Thoracic aorta (tissue), 2 donors: Measurements from ENCODE around the gene CYP19A1. TPM values are rescaled to one million over a fixed set of nuclear protein-coding genes. Genes with fewer than 3 reads are reported as not detected.
A peak's percentile ranks its signal among the peaks of the same experiment; 100 is the strongest.
"Not testable (repeated sequence)": the region's sequence is repeated elsewhere in the genome, so short reads cannot be mapped to it uniquely, and the experiment has no call there.

ENCODE experiments used
- ATAC-seq: fragments of 150-250 bp; one replicate; pipeline ENCODE4 v1.8.0; 2017; ENCODE audit warnings: low read depth; ENCODE audit not compliant: insufficient number of reproducible peaks, low FRiP score
- DNase-seq: peaks from one replicate; pipeline ENCODE4 v3.0.0-alpha.2; 2020; ENCODE audit warnings: low spot score
- H3K27ac ChIP-seq, 2 donors: fragments of 200-600 bp; sonication (generic); 1 replicate in 1 of 2; 2 replicates in 1 of 2; pipeline ENCODE4 v1.5.1; 2016; ENCODE audit warnings: mild to moderate bottlenecking in 2 of 2, moderate library complexity in 2 of 2
- H3K27me3 ChIP-seq: fragments of 200-600 bp; sonication (generic); replicated peaks from 2 replicates; pipeline ENCODE4 v1.6.0; 2016; ENCODE audit warnings: mild to moderate bottlenecking; ENCODE audit not compliant: insufficient read depth
- H3K36me3 ChIP-seq: fragments of 200-600 bp; sonication (generic); one replicate; pipeline ENCODE4 v1.5.1; 2016
- H3K4me1 ChIP-seq, 2 donors: fragments of 200-600 bp; sonication (generic); 1 replicate in 1 of 2; 2 replicates in 1 of 2; pipeline versions ENCODE4 v1.5.1 to v1.6.0; 2016; ENCODE audit warnings: low read depth in 2 of 2, mild to moderate bottlenecking in 1 of 2; ENCODE audit not compliant: control insufficient read depth in 1 of 2
- H3K4me3 ChIP-seq: fragments of 200-600 bp; sonication (generic); 2 replicates; pipeline ENCODE4 v1.5.1; 2016; ENCODE audit warnings: mild to moderate bottlenecking
- H3K9me3 ChIP-seq: fragments of 200-600 bp; sonication (generic); 2 replicates; pipeline ENCODE4 v1.5.1; 2016
- CTCF ChIP-seq: fragments of 200-600 bp; sonication (generic); IDR thresholded peaks from one replicate; pipeline ENCODE4 v1.5.1; 2019; ENCODE audit warnings: antibody characterized with exemption
- total RNA-seq, 2 donors: library from RNA; depleted of rRNA; stranded (reverse); fragments of >200 nt; gene quantifications; one replicate each; pipeline versions ENCODE4 v1.1.0 to v1.2.3, GENCODE V29; 2016

Gene CYP19A1
- total RNA-seq, 2 donors from 2014 or later, result 0.54 to 3.1 TPM

- no peak for DNase-seq
- peaks cover 7 to 16% of the 10 kb centered on the region in 2 donors for H3K4me1 ChIP-seq
- no peak for ATAC-seq
- no peaks in the 10 kb centered on the region for H3K9me3 ChIP-seq
- H3K36me3 ChIP-seq, result no peaks in the 10 kb centered on the region
- no peak overlapping the region for H3K4me3 ChIP-seq
- no peak overlapping the region for H3K27ac ChIP-seq
- TF ChIP-seq CTCF, result no peak
- H3K27me3 ChIP-seq, result no peaks in the 10 kb centered on the region
Observed at GRCh38 chr15:51283026-51283425, 55.4 kb downstream of the CYP19A1 start.

- ATAC-seq, DNase-seq, H3K36me3 ChIP-seq, H3K27me3 ChIP-seq, H3K9me3 ChIP-seq, H3K27ac ChIP-seq, H3K4me3 ChIP-seq: not testable (repeated sequence)
- peaks cover 7 to 16% of the 10 kb centered on the region in 2 donors for H3K4me1 ChIP-seq
Observed at GRCh38 chr15:51282241-51282640, 56.2 kb downstream of the CYP19A1 start.

- peak; percentile 71 for TF ChIP-seq CTCF
- Histone ChIP-seq H3K27ac (no peak overlapping the region), H3K36me3 (no peaks in the 10 kb centered on the region), H3K4me1 (peaks cover 7 to 16% of the 10 kb centered on the region in 2 donors), H3K27me3 (no peaks in the 10 kb centered on the region), H3K9me3 (no peaks in the 10 kb centered on the region), H3K4me3 (no peak overlapping the region)
- no peak for DNase-seq
- ATAC-seq, result peak; percentile 40
Observed at GRCh38 chr15:51281368-51281967, 56.9 kb downstream of the CYP19A1 start.

GRCh38 chr15:51280838-51281237 lies 57.6 kb downstream of the CYP19A1 start:
- ATAC-seq (no peak), DNase-seq (no peak)
- H3K27me3 ChIP-seq, result no peaks in the 10 kb centered on the region
- H3K27ac ChIP-seq, result no peak overlapping the region
- no peaks in the 10 kb centered on the region for H3K9me3 ChIP-seq
- H3K36me3 ChIP-seq, result no peaks in the 10 kb centered on the region
- TF ChIP-seq CTCF, result no peak
- peaks cover 7 to 16% of the 10 kb centered on the region in 2 donors for H3K4me1 ChIP-seq
- no peak overlapping the region for H3K4me3 ChIP-seq

- H3K27ac ChIP-seq, result no peak overlapping the region
- H3K27me3 ChIP-seq, result no peaks in the 10 kb centered on the region
- DNase-seq (no peak), ATAC-seq (no peak)
- peaks cover 7 to 16% of the 10 kb centered on the region in 2 donors for H3K4me1 ChIP-seq
- H3K36me3 ChIP-seq, result no peaks in the 10 kb centered on the region
- no peak for TF ChIP-seq CTCF
- H3K9me3 ChIP-seq, result no peaks in the 10 kb centered on the region
- H3K4me3 ChIP-seq, result no peak overlapping the region
Observed at GRCh38 chr15:51279391-51279790, 59.0 kb downstream of the CYP19A1 start.

- H3K4me3 ChIP-seq, result no peak overlapping the region
- DNase-seq (no peak), ATAC-seq (no peak)
- peaks cover 4 to 11% of the 10 kb centered on the region in 2 donors for H3K4me1 ChIP-seq
- no peaks in the 10 kb centered on the region for H3K36me3 ChIP-seq
- H3K9me3 ChIP-seq, result no peaks in the 10 kb centered on the region
- no peak for TF ChIP-seq CTCF
- H3K27ac ChIP-seq, result no peak overlapping the region
- H3K27me3 ChIP-seq, result no peaks in the 10 kb centered on the region
Observed at GRCh38 chr15:51277101-51277500, 61.3 kb downstream of the CYP19A1 start.
